ENCODE results near the gene RPRD1B.

DNA sequence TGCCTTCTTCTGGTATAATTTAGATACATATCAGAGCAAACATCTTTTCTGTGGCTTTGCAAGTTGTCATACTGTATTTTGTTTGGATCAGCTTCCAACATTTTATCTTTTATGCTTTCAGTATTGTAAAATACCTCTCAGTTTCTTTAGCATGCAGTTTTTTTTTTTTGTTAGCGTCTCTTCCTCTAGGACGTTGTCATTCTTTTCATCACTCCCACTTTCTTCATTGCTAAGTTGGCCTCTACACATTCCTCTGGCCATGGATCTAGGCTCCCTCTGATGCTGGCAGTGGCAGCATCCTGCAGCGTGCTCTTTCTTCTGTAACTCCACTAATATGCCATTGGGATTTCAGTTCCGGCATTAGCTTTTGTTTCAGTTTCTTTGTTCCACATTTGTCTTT is 21.7 kb downstream of the RPRD1B start:
- TF ChIP-seq POLR2A (IDR thresholded peaks at IDR 0.05): no peak
- TF ChIP-seq, protein P1, sequence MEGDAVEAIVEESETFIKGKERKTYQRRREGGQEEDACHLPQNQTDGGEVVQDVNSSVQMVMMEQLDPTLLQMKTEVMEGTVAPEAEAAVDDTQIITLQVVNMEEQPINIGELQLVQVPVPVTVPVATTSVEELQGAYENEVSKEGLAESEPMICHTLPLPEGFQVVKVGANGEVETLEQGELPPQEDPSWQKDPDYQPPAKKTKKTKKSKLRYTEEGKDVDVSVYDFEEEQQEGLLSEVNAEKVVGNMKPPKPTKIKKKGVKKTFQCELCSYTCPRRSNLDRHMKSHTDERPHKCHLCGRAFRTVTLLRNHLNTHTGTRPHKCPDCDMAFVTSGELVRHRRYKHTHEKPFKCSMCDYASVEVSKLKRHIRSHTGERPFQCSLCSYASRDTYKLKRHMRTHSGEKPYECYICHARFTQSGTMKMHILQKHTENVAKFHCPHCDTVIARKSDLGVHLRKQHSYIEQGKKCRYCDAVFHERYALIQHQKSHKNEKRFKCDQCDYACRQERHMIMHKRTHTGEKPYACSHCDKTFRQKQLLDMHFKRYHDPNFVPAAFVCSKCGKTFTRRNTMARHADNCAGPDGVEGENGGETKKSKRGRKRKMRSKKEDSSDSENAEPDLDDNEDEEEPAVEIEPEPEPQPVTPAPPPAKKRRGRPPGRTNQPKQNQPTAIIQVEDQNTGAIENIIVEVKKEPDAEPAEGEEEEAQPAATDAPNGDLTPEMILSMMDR (IDR thresholded peaks at IDR 0.05): no peak

All from Peyer's patch (tissue), 4 donors.